NCI-H1092 treated with DMSO at 0.1 percent for 48 hours (cell line): Measurements from ENCODE around the gene ARPIN.
"Not testable (repeated sequence)": the region's sequence is repeated elsewhere in the genome, so short reads cannot be mapped to it uniquely, and the experiment has no call there.

Experiments used
- DNase-seq: peaks from one replicate; lab custom pipeline; 2025; lab: John Stamatoyannopoulos, UW

ARPIN gene

DNA sequence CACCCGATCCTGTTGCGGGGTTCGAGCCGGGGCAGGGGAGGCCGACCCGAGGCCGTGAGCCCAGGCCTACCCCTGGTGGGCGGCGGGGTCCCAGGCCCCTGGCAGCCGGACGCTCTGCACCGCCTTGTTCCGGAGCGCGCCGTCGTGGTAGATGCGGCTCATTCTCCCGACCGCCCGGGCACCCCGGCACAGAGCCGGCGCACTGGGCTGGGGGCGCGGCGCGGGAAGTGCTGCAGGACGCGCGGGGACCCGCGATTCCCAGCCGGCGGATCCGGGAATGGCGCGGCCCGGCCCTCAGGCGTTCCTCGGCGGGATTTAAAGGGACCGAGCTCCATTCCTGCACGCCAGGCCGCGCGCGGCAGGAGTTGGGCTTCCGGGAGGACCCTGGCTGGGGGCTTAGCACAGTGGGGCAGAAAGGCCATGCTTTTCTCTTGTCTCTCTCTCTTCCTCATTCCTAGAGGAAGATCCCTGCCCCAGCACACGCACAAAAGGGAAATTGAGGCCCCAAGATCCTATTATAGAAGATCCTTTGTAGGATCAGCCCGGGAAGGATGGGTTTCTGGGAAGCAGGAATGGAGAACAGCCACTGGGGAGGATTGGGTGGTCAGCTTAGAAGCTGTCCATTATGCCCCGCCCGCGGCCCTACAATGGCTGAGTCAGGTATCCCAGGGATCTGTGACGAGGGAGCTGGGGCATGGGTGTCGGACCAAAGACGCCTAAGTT is at the start of gene ARPIN:
Gene ARPIN (minus strand): TSS at position 279 of the 723 bp plus-strand sequence. CDS start 117 bp downstream, at position 162.
- peak; percentile 29 for DNase-seq

DNA sequence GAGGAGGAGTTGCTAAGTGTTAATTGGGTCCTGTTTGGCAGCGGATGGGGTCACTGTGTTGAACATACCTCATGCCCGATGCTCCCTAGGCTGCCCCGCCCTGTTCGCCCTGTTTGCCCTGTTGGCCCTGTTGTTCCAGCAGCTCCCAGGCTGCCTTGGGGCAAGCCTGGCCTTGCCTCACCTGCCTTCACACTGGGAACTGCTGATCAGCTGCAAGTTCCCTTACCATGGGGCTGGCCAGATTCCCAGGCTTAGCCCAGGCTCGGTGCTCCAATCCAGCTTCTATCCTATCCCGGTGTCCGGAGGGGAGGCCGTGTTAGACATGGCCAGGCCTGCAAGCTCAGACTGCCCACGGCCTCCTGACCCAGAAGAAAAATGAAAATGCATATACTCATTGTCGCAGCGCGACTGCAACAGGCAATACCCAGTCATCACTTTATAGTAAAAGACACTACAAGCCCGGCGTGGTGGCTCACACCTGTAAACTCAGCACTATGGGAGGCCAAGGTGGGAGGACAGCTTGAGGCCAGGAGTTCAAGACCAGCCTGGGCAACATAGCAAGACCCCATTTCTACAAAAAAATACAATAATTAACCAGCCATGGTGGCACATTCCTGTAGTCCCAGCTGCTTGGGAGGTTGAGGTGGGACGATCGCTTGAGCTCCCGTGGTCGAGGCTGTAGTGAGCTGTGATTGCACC is 45.5 kb upstream of the ARPIN start:
- DNase-seq, result no peak

DNA sequence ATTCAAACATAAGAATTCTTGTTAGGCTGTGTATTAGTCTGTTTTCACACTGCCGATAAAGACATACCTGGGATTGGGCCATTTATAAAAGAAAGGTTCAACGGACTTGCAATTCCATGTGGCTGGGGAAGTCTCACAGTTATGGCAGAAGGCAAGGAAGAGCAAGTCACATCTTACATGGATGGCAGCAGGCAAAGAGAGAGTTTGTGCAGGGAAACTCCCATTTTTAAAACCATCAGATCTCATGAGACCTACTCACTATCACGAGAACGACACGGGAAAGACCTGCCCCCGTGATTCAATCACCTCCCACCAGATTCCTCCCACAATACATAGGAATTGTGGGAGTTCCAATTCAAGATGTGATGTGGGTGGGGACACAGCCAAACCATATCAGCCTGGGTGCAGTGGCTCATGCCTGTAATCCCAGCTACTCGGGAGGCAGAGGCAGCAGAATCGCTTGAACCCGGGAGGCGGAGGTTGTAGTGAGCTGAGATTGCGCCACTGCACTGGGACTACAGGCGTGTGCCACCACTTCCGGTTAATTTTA is 42.8 kb upstream of the ARPIN start:
- not testable (repeated sequence) for DNase-seq

DNA sequence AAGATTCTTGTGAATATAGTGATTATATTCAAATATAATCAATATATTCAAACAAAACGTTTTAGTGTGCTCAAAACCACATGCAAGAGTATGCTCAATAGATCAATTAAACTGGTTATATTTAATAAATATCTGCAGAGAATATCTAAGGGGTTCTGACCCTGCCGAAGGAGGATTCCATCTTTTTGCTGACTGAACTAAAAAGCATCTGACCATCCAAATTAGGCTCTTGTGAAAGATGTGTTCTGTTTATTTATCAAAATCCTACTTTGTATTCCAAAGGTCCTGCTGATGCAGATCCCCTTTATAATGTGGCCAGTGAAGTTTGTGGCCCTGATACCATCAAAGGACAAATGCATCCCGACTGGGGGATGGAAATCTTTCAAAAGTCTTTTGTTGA is 41.8 kb upstream of the ARPIN start:
- DNase-seq, result no peak

DNA sequence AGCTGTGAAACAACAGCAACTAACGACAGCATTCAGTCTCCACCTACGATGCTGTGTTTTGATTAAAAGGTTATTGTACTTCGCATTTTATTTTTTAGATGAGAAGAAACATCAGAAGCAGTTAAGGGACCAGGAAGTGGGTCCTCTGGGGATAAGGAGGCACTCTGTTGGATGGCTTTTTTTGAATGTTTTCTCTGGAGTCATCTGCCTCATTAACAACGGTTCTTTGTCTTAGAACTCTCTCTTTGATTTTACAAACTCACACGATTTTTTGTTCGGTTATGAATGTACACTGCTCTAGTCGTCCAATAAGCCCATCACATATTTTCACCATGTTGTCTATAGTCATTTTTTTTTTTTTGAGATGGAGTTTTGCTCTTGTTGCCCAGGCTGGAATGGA is 36.0 kb upstream of the ARPIN start:
- no peak for DNase-seq

DNA sequence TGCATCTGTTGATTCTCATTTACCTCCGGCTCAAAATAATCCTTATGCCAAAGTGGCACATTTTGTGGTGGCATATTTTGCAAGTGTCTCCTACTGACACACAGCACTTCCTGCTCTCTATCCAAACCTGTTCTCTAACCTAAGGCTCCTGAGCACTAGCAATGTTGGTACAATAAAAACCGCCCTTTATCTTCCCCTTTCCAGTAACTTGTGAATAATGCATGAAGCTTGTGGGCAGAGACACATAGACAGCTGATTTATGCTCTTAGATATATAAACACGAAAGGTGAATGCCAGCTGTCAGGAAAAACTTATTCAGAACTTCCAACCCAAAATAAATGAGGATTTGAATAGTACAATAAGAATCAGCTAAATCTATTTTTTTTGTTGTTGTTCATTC is 34.6 kb upstream of the ARPIN start:
- DNase-seq, result no peak

DNA sequence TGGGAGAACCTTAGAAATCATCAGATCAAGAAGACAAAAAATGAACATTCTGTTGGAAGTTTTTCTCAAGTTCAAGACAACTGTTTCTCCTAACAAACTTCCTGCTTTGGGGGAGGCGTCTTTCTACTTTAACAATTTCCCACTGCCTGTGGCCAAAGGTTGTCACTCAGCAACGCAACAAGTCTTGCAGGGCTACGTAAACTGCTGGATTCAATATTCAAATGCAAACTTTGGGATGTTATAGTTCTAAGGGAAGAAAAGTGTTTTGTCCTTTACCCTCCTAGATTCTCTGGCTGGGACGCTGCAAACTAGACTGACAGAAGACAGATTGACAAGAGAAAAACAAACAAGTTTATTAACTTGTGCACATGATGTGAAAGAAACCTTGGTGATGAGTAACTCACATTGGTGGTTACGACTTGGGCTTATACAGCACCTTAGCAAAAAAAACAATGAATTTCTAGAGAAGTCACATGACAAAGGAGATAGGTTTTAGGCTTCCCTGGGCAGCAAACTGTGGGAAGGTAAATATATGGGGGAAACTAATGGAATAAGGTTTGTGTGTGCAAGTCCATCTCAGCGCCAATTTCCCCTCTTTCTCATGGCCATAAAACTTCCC is 34.0 kb upstream of the ARPIN start:
- no peak for DNase-seq

DNA sequence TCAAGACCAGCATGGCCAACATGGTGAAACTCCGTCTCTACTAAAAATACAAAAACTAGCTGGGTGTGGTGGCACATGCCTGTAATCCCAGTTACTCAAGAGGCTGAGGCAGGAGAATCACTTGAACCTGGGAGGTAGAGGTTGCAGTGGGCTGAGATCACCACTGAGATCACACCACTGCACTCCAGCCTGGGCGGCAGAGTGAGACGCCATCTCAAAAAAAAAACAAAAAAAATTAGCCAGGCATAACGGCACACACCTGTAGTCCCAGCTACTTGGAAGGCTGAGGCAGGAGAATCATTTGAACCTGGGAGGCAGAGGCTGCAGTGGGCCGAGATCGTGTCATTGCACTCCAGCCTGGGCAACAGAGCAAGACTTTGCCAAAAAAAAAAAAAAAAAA is 31.0 kb upstream of the ARPIN start:
- not testable (repeated sequence) for DNase-seq

DNA sequence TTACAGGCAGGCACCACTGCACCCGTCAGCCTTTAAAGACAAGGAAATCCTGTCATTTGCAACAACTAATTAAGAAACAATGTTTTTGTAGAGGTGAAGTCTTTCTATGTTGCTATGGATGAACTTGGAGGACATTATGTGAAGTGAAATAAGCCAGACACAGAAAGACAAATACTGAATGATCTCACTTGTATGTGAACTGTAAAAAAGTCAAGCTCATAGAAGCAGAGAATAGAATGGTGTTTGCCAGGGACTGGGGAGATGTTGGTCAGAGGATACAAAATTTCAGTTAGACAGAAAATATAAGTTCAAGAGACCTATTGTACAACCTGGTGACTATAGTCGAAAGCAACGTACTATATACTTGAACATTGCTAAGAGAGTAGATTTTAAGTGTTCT is 27.2 kb upstream of the ARPIN start:
- DNase-seq, result no peak

DNA sequence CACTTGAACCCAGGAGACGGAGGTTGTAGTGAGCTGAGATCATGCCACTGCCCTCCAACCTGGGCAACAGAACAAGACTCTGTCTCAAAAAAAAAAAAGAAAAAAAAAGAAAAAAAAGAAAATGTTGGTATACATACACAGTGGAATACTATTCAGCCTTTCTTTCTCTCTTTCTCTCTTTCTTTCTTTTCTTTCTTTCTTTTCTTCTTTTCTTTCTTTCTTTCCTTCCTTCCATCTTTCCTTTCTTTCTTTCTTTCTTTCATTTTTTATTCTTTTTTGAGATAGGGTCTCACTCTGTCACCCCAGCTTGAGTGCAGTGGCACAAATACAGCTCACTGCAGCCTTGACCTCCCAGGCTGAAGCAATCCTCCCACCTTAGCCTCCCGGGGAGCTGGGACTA is 26.6 kb upstream of the ARPIN start:
- DNase-seq, result not testable (repeated sequence)

DNA sequence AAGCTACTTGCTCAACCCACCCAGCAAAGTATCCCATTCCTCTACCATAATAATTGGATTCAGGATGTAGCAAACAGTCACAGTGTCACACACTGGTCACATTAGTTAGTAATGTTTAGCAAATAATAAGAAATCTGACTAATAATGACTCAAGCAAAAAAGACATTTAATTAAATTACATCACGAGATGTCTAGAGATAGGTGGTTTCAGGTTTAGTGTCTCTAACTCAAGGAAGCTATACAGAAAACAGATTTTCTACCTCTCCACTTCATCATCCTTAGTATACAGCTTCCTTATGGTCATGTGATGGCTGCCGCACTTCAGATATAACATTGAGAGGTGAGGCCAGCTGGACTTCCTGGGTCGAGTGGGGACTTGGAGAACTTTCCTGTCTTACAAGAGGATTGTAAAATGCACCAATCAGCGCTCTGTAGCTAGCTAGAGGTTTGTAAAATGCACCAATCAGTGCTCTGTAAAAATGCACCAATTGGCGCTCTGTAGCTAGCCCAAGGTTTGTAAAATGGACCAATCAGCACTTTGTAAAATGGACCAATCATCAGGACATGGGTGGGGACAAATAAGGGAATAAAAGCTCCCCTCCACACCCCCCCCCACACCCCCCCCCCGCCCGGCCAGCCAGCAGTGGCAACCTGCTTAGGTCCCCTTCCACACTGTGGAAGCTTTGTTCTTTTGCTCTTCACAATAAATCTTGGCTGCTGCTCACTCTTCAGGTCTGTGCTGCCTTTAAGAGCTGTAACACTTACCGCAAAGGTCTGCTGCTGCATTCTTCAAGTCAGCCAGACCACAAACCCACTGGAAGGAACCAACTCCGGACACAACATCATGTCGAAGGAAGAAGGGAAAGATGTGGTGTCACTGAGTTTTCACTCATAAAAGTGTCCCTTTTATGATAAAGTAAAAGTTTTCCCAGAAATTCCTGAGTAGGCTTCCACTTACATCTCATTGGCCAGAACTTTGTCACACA is 24.9 kb upstream of the ARPIN start:
- no peak for DNase-seq

DNA sequence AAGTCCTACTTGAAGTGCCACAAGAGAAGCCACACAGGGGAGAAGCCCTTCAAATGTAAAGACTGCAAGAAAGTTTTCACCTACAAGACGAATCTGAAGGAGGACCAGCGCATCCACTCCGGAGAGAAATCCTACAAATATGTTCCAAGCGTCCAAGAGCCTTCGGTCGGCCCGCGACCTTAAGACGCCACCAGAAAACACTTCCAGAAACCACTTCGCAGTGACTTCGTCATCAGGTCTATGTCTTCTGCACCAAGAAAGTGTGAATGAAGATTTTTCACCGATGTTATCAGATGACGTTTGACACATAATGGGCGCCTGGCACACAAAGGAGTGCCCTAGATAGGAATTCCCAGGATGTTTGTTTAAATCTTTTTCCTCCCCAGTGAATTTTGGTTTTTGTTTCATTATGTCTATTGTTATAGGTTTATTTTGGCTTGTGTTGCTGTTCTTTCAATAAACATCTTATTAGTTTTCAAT is 24.1 kb upstream of the ARPIN start:
- DNase-seq, result no peak

DNA sequence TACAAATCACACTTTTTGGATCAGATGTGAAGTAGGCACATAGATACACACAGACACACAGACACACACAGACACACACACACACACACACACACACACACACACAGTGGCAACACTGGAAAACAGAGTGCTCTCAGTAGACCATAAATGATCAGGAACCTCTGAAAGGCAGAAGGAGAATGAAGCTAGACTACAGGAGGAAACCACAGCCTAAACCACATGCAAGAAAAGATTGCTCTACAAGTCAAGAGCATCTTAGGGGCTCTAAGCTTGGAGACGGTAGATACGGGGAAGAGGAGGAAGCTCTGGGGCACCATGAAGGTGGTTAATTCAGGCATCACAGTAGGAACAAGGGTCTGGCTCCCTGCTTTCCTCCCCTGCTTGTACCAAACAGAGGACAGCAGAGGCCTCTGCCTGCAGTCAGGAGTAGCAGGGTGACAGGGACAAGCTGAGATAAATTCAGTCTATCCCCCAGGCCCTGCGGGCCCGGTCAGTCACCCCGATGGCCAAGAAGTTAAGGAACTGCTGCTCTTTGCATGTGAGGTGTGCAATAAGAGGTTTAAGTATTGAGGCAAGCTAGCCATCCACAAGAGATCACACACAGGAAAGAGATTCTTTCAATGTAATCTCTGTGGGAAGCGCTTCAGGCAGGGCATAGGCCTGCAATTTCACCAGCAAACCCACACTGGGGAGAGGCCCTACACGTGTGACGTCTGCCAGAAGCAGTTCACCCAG is 23.5 kb upstream of the ARPIN start:
- no peak for DNase-seq

DNA sequence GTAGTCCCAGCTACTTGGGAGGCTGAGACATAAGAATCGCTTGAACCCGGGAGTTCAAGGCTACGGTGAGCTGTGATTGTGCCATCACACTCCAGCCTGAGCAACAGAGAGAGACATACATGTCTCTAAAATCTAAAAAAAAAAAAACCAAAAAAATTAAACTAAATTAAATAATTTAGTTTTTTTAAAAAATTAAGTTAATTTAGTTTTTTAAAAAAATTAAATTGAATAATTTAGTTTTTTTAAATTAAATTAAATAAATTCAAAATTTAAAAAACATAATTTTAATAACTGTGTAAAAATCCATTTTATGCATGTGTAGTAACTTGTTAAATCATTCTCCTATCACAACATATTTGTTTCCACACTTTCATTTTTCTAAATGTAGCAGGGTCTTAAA is 20.1 kb upstream of the ARPIN start:
- no peak for DNase-seq

DNA sequence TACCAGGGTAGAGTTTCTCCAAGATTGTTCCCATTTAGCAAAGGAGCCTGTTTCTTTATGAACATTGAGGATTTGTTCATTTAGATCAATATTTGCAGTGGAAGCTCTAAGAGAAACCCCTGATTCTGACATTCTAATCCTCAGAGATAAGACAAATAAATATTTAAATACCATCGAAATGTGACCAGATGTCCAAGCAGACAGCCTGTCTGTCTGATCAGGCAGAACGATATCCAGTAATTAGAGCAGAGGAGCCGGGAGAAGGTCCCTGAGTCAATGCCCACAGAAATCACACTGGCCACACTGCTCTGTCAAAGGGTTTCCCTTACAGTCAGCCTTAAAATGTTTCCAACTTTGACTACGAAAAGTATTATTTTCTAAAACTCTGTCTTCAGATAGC is 15.7 kb upstream of the ARPIN start:
- DNase-seq, result no peak

DNA sequence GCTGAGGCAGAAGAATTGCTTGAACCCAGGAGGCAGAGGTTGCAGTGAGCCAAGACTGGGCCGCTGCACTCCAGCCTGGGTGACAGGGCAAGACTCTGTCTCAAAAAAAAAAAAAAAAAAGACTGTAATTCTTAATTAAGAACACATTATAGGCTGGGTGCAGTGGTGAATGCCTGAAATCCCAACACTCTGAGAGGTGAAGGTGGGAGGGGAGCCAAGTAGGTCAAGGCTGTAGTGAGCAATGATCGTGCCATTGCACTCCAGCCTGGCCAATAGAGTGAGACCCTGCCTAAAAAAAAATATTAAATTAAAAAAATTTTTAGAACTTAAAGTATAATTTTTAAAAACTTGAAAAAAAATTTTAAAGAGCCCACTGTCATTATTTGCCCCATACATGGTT is 13.4 kb upstream of the ARPIN start:
- DNase-seq, result no peak

DNA sequence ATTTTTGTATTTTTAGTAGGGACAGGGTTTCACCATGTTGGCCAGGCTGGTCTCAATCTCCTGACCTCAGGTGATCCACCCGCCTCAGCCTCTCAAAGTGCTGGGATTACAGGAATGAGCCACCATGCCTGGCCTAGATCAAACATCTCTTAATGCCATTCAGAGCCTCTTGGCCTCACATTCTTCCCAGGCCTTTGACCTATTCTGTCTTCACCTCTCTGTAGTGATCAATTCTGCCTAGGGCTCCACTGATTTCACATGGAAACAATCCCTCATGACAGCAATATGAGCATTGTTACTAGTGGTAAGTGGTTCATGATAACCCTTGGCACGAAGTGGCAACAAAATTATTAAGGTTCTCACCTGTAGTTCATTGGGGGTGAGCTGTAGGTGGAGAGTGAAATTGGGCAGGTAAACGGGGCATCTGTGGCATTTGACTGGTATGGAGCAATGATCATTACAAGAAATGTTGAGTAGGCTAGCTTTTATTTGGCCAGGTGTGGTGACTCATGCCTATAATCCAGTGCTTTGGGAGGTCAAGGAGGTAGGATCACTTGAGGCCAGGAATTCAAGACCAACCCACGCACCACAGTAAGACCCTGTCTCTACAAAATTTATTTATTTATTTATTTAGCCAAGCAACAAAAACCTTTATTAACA is 4.8 kb upstream of the ARPIN start:
- no peak for DNase-seq

DNA sequence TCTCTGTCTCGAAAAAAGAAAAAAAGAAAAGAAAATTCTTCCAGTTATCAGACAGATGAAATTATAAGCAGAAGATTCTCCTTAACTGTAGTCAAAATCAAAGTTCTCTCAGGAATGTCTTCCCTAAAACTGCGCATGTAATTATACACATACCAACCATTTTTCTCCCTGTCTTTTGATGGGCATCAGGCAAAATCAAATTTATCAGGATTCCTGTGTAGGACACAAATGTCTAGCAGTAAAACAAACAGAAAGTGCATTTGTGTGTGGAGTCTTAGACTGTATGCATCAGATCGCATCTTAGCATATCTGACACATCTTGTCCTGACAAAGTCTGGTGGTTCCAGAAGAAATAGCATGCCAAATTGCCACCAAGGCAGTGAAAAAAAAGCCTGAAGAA is 3.9 kb upstream of the ARPIN start:
- DNase-seq, result no peak

DNA sequence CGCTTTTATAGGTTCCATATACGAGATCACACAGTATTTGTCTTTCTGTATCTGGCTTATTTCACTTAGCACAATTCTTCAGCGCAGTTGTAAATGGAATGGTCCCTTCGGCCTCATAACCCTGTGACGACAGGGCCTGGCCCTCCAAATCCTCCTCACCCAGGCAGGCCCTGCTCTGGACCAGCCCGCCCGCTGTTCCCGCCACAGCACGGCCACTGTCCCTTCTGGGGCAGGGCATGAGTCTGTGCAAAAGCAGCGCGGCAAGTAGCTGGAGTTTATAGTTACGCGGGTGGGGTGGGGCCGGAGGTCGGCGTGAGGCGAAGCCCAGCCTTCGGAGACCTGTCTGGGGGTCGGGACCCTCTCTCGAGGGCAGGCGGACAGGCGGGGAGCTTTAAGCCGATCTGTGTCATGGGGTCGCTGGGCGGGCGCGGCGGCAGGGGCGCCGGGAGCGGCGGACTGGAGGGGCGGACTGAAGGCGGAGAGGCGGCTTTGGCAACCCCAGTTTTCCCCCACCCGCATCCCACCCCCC is 543 bp downstream of the ARPIN start:
- peak; percentile 14 for DNase-seq
